GM18870 (cell line): ENCODE results near the gene TEX19.

Source experiments
- ATAC-seq: cut with Tn5 transposase; IDR thresholded peaks from one replicate; pipeline ENCODE4 v1.9.1; 2021; ENCODE audit warnings: moderate library complexity; ENCODE audit not compliant: unreplicated experiment

Gene TEX19

GRCh38 chr17:82358465-82359350 lies at the start of gene TEX19:
TEX19 (plus strand) TSS chr17:82359247; CDS start chr17:82362151, 2,904 bp downstream.
- ATAC-seq = no peak

- ATAC-seq = no peak
These were observed 49.1 kb upstream of the TEX19 start for GRCh38 chr17:82309656-82310570.

- no peak for ATAC-seq
These were observed 48.2 kb upstream of the TEX19 start for GRCh38 chr17:82310877-82311276.

- no peak for ATAC-seq
These were observed 47.1 kb upstream of the TEX19 start for GRCh38 chr17:82311971-82312370.

- ATAC-seq = no peak
These were observed 45.6 kb upstream of the TEX19 start for GRCh38 chr17:82313195-82314011.

GRCh38 chr17:82314012-82314726 lies 44.9 kb upstream of the TEX19 start:
- no peak for ATAC-seq

- no peak for ATAC-seq
These were observed 44.1 kb upstream of the TEX19 start for GRCh38 chr17:82314727-82315605.

- ATAC-seq = no peak
These were observed 43.2 kb upstream of the TEX19 start for GRCh38 chr17:82315703-82316358.

- ATAC-seq = no peak
These were observed 42.2 kb upstream of the TEX19 start for GRCh38 chr17:82316651-82317393.

- no peak for ATAC-seq
These were observed 41.5 kb upstream of the TEX19 start, which contains the start of gene CD7 for GRCh38 chr17:82317394-82318168. CD7 (minus strand) TSS chr17:82317608; CDS start chr17:82317495, 113 bp downstream.

GRCh38 chr17:82318169-82318498 lies 40.9 kb upstream of the TEX19 start:
- ATAC-seq = no peak

GRCh38 chr17:82318772-82319606 lies 40.1 kb upstream of the TEX19 start:
- no peak for ATAC-seq

GRCh38 chr17:82319619-82320062 lies 39.4 kb upstream of the TEX19 start:
- no peak for ATAC-seq

GRCh38 chr17:82320140-82320840 lies 38.8 kb upstream of the TEX19 start:
- ATAC-seq = no peak
